Smooth muscle cell (in vitro differentiated cells): ENCODE measurements around the gene CHST3. TPM values are rescaled to one million over a fixed set of nuclear protein-coding genes. Genes with fewer than 3 reads are reported as not detected.
"Not testable (repeated sequence)": the region's sequence is repeated elsewhere in the genome, so short reads cannot be mapped to it uniquely, and the experiment has no call there.

Experiments used
- DNase-seq: peaks from one replicate; lab custom pipeline; 2025; ENCODE audit not compliant: unreplicated experiment; lab: John Stamatoyannopoulos, UW
- H2AFZ ChIP-seq: fragments of 200-600 bp; sonication (generic); 2 replicates; pipeline ENCODE4 v1.6.0; 2016; ENCODE audit warnings: antibody characterized with exemption, low read depth, mild to moderate bottlenecking
- H3F3A ChIP-seq: fragments of 200-600 bp; sonication (generic); 2 replicates; pipeline ENCODE4 v1.6.0; 2017; ENCODE audit warnings: antibody characterized with exemption, low read depth
- H3K27ac ChIP-seq: fragments of 200-600 bp; sonication (generic); 2 replicates; pipeline ENCODE4 v1.5.1; 2016; ENCODE audit warnings: low read depth, mild to moderate bottlenecking
- H3K27me3 ChIP-seq: fragments of 200-600 bp; sonication (generic); 2 replicates; pipeline ENCODE4 v1.6.1; 2016; ENCODE audit warnings: low read depth, mild to moderate bottlenecking
- H3K36me3 ChIP-seq: fragments of 200-600 bp; sonication (generic); 2 replicates; pipeline ENCODE4 v1.5.1; 2016; ENCODE audit warnings: low read depth
- H3K4me1 ChIP-seq: fragments of 200-600 bp; sonication (generic); 2 replicates; pipeline ENCODE4 v1.5.1; 2016; ENCODE audit warnings: low read depth
- H3K4me2 ChIP-seq: fragments of 200-600 bp; sonication (generic); 2 replicates; pipeline ENCODE4 v1.6.0; 2016; ENCODE audit warnings: mild to moderate bottlenecking
- H3K4me3 ChIP-seq: fragments of 200-600 bp; sonication (generic); 2 replicates; pipeline ENCODE4 v1.5.1; 2016; ENCODE audit warnings: mild to moderate bottlenecking
- H3K79me2 ChIP-seq: fragments of 200-600 bp; sonication (generic); 2 replicates; pipeline ENCODE4 v1.6.0; 2016; ENCODE audit warnings: low read depth, mild to moderate bottlenecking
- H3K9ac ChIP-seq: fragments of 200-600 bp; sonication (generic); 2 replicates; pipeline ENCODE4 v1.6.0; 2016; ENCODE audit warnings: low read depth
- H3K9me3 ChIP-seq: fragments of 200-600 bp; sonication (generic); replicated peaks from 2 replicates; pipeline ENCODE4 v1.5.1; 2016; ENCODE audit warnings: low read depth
- H4K20me1 ChIP-seq: fragments of 200-600 bp; sonication (generic); 2 replicates; pipeline ENCODE4 v1.6.0; 2016; ENCODE audit warnings: low read depth
- WGBS: methylation state at CpG from one replicate; pipeline ENCODE4 v1.1.7; 2016; ENCODE audit warnings: low lambda C conversion rate; 5-methylcytosine and 5-hydroxymethylcytosine counted together
- polyA plus RNA-seq: library from polyadenylated mRNA; unstranded; fragments of >200 nt; fragmentation: Nextera tagmentation; extraction: Ambion mirVana; gene quantifications from 2 replicates; pipeline ENCODE4 v1.2.1, GENCODE V29; 2016
- total RNA-seq: library from RNA; depleted of rRNA; stranded (reverse); fragments of >200 nt; gene quantifications from 2 replicates; pipeline ENCODE4 v1.2.3, GENCODE V29; 2014
- TF ChIP-seq, protein P1 (sequence below): fragments of 200-600 bp; sonication (generic); IDR thresholded peaks from 2 replicates; pipeline ENCODE4 v1.5.1; 2017; ENCODE audit warnings: borderline replicate concordance, mild to moderate bottlenecking, antibody characterized with exemption; ENCODE audit not compliant: insufficient read depth, poor library complexity, severe bottlenecking

The CHST3 gene
- total and polyA plus RNA-seq, 2 experiments from 2014 or later = 7.0 to 10.6 TPM

DNA sequence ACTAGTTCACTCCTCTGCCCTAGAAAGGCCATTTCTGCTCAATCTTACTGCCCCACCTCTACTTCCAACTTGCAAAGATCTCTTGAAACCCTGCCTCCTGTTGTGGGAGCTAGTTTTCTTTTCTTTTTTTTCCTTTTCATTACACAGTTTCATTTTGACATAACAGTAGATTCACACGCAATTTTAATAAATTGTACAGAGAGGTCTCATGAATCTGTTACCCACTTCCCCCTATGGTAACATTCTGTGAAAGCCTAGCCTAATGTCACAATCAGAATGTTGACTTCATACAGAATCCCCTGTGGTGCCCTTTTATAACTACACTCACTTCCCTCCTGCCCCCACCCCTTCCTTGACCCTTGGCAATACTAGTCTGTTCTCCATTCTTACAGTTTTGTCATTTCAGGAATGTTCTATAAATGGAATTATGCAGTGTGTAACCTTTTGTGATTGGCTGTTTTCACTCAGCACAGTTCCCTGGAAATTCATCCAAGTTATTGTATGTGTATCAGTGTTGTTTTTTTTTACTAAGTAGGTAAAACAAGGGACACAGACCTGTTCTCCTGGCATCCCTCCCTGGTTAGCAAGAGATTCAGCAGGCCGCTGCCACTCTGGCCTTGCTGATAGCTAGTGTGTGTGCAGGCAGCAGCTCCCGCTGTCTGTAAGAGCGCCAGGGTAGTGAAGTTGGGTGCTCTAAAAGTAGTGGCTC is 21.5 kb downstream of the CHST3 start:
- 78% methylated on average over 4 of the region's 4 CpGs for WGBS
- Histone ChIP-seq H3K4me1 (peaks cover 20% of the 10 kb centered on the region), H3F3A (peaks cover 10% of the 10 kb centered on the region), H4K20me1 (peaks cover 58% of the 10 kb centered on the region), H2AFZ (no peak overlapping the region), H3K9ac (no peak overlapping the region), H3K4me2 (no peak overlapping the region), H3K36me3 (no peaks in the 10 kb centered on the region), H3K27ac (no peak overlapping the region), H3K79me2 (peaks cover 46% of the 10 kb centered on the region), H3K27me3 (no peaks in the 10 kb centered on the region), H3K9me3 (no peaks in the 10 kb centered on the region), H3K4me3 (no peak overlapping the region)
- TF ChIP-seq, protein P1, sequence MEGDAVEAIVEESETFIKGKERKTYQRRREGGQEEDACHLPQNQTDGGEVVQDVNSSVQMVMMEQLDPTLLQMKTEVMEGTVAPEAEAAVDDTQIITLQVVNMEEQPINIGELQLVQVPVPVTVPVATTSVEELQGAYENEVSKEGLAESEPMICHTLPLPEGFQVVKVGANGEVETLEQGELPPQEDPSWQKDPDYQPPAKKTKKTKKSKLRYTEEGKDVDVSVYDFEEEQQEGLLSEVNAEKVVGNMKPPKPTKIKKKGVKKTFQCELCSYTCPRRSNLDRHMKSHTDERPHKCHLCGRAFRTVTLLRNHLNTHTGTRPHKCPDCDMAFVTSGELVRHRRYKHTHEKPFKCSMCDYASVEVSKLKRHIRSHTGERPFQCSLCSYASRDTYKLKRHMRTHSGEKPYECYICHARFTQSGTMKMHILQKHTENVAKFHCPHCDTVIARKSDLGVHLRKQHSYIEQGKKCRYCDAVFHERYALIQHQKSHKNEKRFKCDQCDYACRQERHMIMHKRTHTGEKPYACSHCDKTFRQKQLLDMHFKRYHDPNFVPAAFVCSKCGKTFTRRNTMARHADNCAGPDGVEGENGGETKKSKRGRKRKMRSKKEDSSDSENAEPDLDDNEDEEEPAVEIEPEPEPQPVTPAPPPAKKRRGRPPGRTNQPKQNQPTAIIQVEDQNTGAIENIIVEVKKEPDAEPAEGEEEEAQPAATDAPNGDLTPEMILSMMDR = no peak
- DNase-seq = no peak

DNA sequence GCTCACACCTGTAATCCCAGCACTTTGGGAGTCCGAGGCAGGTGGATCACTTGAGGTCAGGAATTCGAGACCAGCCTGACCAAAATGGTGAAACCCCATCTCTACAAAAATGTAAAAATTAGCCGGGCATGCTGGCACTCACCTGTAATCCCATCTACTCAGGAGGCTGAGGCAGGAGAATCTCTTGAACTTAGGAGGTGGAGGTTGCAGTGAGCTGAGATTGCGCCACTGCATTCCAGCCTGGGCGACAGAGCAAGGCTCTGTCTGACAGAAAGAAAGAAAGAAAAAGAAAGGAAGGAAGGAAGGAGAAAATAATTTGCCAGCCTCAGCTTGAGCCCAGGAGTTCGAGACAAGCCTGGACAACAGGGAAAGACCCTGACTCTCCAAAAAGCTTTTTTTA is 24.7 kb downstream of the CHST3 start:
- H3K27me3 ChIP-seq, H2AFZ ChIP-seq, H3K4me1 ChIP-seq, H3K9me3 ChIP-seq, H3K36me3 ChIP-seq, H3K27ac ChIP-seq, H3K4me2 ChIP-seq, H3K9ac ChIP-seq, DNase-seq, H3K4me3 ChIP-seq, H3F3A ChIP-seq: not testable (repeated sequence)
- Histone ChIP-seq H4K20me1 (peaks cover 42% of the 10 kb centered on the region), H3K79me2 (peaks cover 46% of the 10 kb centered on the region)
- 97% methylated on average over 6 of the region's 6 CpGs for WGBS

DNA sequence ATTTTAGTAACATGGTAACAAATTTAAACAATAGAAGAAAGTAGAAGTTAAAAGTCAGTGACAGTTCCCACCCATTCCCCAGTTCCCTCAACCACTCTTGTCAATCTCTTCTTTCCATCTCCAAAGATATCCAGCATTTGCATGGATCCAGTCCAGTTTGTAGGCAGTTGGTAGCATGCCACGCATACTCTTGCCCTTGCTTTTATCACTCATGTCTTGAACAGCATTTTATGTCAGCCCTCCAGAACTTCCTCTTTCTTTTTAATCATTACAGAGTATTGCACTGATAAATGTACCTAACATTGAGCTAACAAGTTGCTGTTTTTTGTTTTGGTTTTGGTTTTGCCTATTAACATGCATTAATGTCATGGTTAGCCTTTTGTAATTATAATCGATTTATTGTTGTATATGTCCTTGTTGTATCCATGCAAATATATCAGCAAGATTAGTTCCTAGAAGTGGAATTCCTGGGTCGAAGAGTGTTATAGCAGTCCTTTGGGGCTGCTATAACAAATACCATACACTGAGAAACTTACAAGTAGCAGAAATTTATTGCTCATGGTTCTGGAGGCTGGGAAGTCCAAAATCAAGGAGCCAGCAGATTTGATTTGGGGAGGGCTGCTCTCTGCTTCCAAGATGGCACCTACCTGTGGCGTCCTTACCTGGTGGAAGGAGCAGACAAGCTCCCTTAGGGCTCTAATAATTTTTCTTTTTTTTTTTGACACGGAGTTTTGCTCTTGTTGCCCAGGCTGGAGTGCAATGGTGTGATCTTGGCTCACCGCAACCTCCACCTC is 25.7 kb downstream of the CHST3 start:
- Histone ChIP-seq H3K36me3 (no peaks in the 10 kb centered on the region), H3K4me1 (peaks cover 6% of the 10 kb centered on the region), H3K4me2 (no peak overlapping the region), H3K9me3 (no peaks in the 10 kb centered on the region), H2AFZ (no peak overlapping the region), H3K9ac (no peak overlapping the region), H3K4me3 (no peak overlapping the region), H3K27me3 (no peaks in the 10 kb centered on the region), H3K27ac (no peak overlapping the region), H4K20me1 (peaks cover 42% of the 10 kb centered on the region), H3F3A (peaks cover 3% of the 10 kb centered on the region), H3K79me2 (peaks cover 52% of the 10 kb centered on the region)
- 88% methylated on average over 6 of the region's 6 CpGs for WGBS
- no peak for DNase-seq
- TF ChIP-seq, protein P1 = no peak

DNA sequence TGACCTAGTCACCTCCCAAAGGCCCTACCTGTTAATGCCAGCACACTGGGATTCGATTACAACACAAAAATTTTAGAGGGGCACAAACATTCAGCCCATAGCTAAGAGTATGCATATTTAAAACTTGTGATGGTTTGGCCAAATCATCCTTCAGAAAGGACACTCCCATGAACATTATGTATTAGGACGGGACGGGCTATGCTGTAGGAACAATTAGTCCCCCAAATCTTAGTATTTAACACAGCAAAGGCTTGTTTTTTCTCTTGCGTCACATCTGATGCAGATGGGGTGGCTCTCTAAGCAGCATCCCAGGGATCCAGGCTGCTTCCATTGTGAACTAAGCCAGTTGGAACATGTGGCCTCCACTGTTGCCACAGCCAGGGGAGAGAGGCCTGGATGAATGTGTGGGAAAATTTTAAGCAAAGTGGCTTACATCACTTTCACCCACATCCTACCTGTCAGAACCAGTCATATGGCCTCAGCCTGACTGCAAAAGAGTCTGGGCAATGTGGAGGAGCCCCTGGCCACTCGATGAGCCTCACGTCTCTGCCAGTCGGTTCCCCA is 26.6 kb downstream of the CHST3 start:
- no peak overlapping the region for H2AFZ ChIP-seq
- H3K79me2 ChIP-seq = peaks cover 57% of the 10 kb centered on the region

More for the DNA sequence above, 26.6 kb downstream of the CHST3 start:
- Histone ChIP-seq H3K4me2 (no peak overlapping the region), H3K4me3 (no peak overlapping the region), H3K36me3 (no peaks in the 10 kb centered on the region), H4K20me1 (peaks cover 35% of the 10 kb centered on the region), H3K9ac (no peak overlapping the region), H3K27me3 (no peaks in the 10 kb centered on the region), H3K4me1 (peaks cover 1% of the 10 kb centered on the region), H3F3A (peaks cover 3% of the 10 kb centered on the region), H3K9me3 (no peaks in the 10 kb centered on the region), H3K27ac (no peak overlapping the region)
- TF ChIP-seq, protein P1 = no peak
- DNase-seq = no peak
- 94% methylated on average over 7 of the region's 7 CpGs for WGBS
